ENCODE data around the gene RPLP2.

Gene RPLP2

GRCh38 chr11:847876-848275 lies 38.1 kb downstream of the RPLP2 start:
- ChIA-PET CTCF (interaction anchor here (0.7 to 1.8 kb wide), 9 partner anchors 9 to 1425 kb away, joined by 3 to 10 read pairs (median 5); no protein-coding TSS in a partner anchor), POLR2A (interaction anchor here (1.1 to 1.9 kb wide), 3 partner anchors 9 to 48 kb away, joined by 3 to 6 read pairs (median 3); partner anchors contain the start of gene PNPLA2)
- Histone ChIP-seq H3K4me3 (ENCODE audit: low read depth, low read length) (no peak overlapping the region), H3K9me3 (ENCODE audit: control insufficient read depth, insufficient read depth, low read depth, low read length) (no peaks in the 10 kb centered on the region), H3K27ac (ENCODE audit: extremely low read depth, low read depth, low read length) (no peak overlapping the region), H3K4me1 (ENCODE audit: control insufficient read depth, insufficient read depth, low read length) (0 out of 2 replicates have a peak, but pooled peaks cover 6% of the 10 kb centered on the region), H3K36me3 (ENCODE audit: control insufficient read depth in 2 of 2, insufficient read depth in 1 of 2, low read length in 2 of 2) (no peaks in the 10 kb centered on the region)
- TF ChIP-seq ZNF280D (tag by site-specific recombination; IDR thresholded peaks at IDR 0.05) (no peak), ZNF362 (tag by site-specific recombination; IDR thresholded peaks at IDR 0.05) (no peak), ZNF785 (tag by site-specific recombination; IDR thresholded peaks at IDR 0.05) (no peak), ZSCAN4 (tag by site-specific recombination; IDR thresholded peaks at IDR 0.05) (no peak), TSHZ1 (tag by site-specific recombination; IDR thresholded peaks at IDR 0.05; ENCODE audit: borderline replicate concordance) (no peak), ZNF266 (tag by site-specific recombination; IDR thresholded peaks at IDR 0.05; ENCODE audit: low read depth) (no peak), ZNF704 (tag by site-specific recombination; IDR thresholded peaks at IDR 0.05) (no peak), WT1 (tag by site-specific recombination; IDR thresholded peaks at IDR 0.05) (no peak), ZNF23 (tag by site-specific recombination; IDR thresholded peaks at IDR 0.05; ENCODE audit: borderline replicate concordance) (no peak), ZNF473 (tag by site-specific recombination; IDR thresholded peaks at IDR 0.05) (no peak), ZNF585B (tag by site-specific recombination; IDR thresholded peaks at IDR 0.05) (no peak), GFI1B (tag by site-specific recombination; IDR thresholded peaks at IDR 0.05) (no peak), ZNF302 (tag by site-specific recombination; IDR thresholded peaks at IDR 0.05; ENCODE audit: low read depth) (no peak), SALL2 (tag by site-specific recombination; IDR thresholded peaks at IDR 0.05; ENCODE audit: borderline replicate concordance) (no peak), ZNF324 (tag by site-specific recombination; IDR thresholded peaks at IDR 0.05) (no peak), ZBTB49 (tag by site-specific recombination; IDR thresholded peaks at IDR 0.05; ENCODE audit: low read depth) (no peak), IKZF3 (tag by site-specific recombination; IDR thresholded peaks at IDR 0.05) (no peak), BCL6B (tag by site-specific recombination; IDR thresholded peaks at IDR 0.05) (no peak), ZNF645 (tag by site-specific recombination; IDR thresholded peaks at IDR 0.05) (no peak), SETDB1 (IDR thresholded peaks at IDR 0.05; ENCODE audit: insufficient read length, low read length) (no peak)

Data from HEK293 (cell line).